ENCODE measurements around the gene AMN.

GRCh38 chr14:102906616-102907302 is 15.7 kb upstream of the AMN start:
- TF ChIP-seq, protein P1, sequence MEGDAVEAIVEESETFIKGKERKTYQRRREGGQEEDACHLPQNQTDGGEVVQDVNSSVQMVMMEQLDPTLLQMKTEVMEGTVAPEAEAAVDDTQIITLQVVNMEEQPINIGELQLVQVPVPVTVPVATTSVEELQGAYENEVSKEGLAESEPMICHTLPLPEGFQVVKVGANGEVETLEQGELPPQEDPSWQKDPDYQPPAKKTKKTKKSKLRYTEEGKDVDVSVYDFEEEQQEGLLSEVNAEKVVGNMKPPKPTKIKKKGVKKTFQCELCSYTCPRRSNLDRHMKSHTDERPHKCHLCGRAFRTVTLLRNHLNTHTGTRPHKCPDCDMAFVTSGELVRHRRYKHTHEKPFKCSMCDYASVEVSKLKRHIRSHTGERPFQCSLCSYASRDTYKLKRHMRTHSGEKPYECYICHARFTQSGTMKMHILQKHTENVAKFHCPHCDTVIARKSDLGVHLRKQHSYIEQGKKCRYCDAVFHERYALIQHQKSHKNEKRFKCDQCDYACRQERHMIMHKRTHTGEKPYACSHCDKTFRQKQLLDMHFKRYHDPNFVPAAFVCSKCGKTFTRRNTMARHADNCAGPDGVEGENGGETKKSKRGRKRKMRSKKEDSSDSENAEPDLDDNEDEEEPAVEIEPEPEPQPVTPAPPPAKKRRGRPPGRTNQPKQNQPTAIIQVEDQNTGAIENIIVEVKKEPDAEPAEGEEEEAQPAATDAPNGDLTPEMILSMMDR (IDR thresholded peaks at IDR 0.05): no peak
- TF ChIP-seq POLR2A (IDR thresholded peaks at IDR 0.05): no peak
- TF ChIP-seq POLR2AphosphoS5 (IDR thresholded peaks at IDR 0.05): no peak
